ENCODE data around the gene GALNTL6.
"Not testable (repeated sequence)": the region's sequence is repeated elsewhere in the genome, so short reads cannot be mapped to it uniquely, and the experiment has no call there.

GALNTL6 gene

GRCh38 chr4:172404676-172405075, 591.5 kb downstream of the GALNTL6 start:
- no peak for TF ChIP-seq CTCF (IDR thresholded peaks at IDR 0.05; ENCODE audit: insufficient read depth, missing control alignments)
- FAIRE-seq (no peak), DNase-seq (ENCODE audit: insufficient read length, low spot score) (no peak)

- FAIRE-seq: no peak
- no peak for DNase-seq (ENCODE audit: insufficient read length, low spot score)
- TF ChIP-seq CTCF (IDR thresholded peaks at IDR 0.05; ENCODE audit: insufficient read depth, missing control alignments): no peak
These were observed 597.2 kb downstream of the GALNTL6 start for GRCh38 chr4:172410363-172410762.

GRCh38 chr4:172411149-172411548, 597.9 kb downstream of the GALNTL6 start:
- no peak for TF ChIP-seq CTCF (IDR thresholded peaks at IDR 0.05; ENCODE audit: insufficient read depth, missing control alignments)
- DNase-seq (ENCODE audit: insufficient read length, low spot score) (no peak), FAIRE-seq (no peak)

GRCh38 chr4:172412851-172413580, 599.8 kb downstream of the GALNTL6 start:
- no peak for FAIRE-seq
- DNase-seq (ENCODE audit: insufficient read length, low spot score): no peak
- no peak for TF ChIP-seq CTCF (IDR thresholded peaks at IDR 0.05; ENCODE audit: insufficient read depth, missing control alignments)

- not testable (repeated sequence) for FAIRE-seq; DNase-seq (ENCODE audit: insufficient read length, low spot score)
These were observed 615.8 kb downstream of the GALNTL6 start for GRCh38 chr4:172428979-172429378.

GRCh38 chr4:172480471-172480870, 667.3 kb downstream of the GALNTL6 start:
- FAIRE-seq: no peak
- no peak for TF ChIP-seq CTCF (IDR thresholded peaks at IDR 0.05; ENCODE audit: insufficient read depth, missing control alignments)
- DNase-seq (ENCODE audit: insufficient read length, low spot score): no peak

GRCh38 chr4:172481802-172482508, 668.8 kb downstream of the GALNTL6 start:
- DNase-seq (ENCODE audit: insufficient read length, low spot score): no peak
- no peak for TF ChIP-seq CTCF (IDR thresholded peaks at IDR 0.05; ENCODE audit: insufficient read depth, missing control alignments)
- FAIRE-seq: no peak

Data from D721Med (cell line).